Activated CD8-positive, alpha-beta memory T cell treated with anti-CD3 and anti-CD28 coated beads for 1 hour (primary cell): ENCODE data around the gene SPINK2.

Experiments
- DNase-seq, 2 donors: peaks; one replicate each; pipeline ENCODE4 v3.0.0-alpha.2; 2020; ENCODE audit warnings: low read depth in 1 of 2; ENCODE audit errors: extremely low read depth in 1 of 2

SPINK2 gene

GRCh38 chr4:56799824-56800756 is 21.4 kb downstream of the SPINK2 start:
- peak; percentile 60 to 62 for DNase-seq

GRCh38 chr4:56799161-56799759 is 22.2 kb downstream of the SPINK2 start:
- DNase-seq, result no peak

- DNase-seq, result no peak
These were observed 25.3 kb downstream of the SPINK2 start for GRCh38 chr4:56796211-56796610.

- no peak for DNase-seq
These were observed 30.2 kb downstream of the SPINK2 start for GRCh38 chr4:56791316-56791715.

GRCh38 chr4:56790691-56791091 is 30.8 kb downstream of the SPINK2 start:
- DNase-seq, result no peak

- DNase-seq, result no peak
These were observed 33.4 kb downstream of the SPINK2 start for GRCh38 chr4:56788081-56788480.

GRCh38 chr4:56787380-56787779 is 34.1 kb downstream of the SPINK2 start:
- DNase-seq, result no peak

- no peak for DNase-seq
These were observed 34.5 kb downstream of the SPINK2 start for GRCh38 chr4:56786955-56787354.

- no peak for DNase-seq
These were observed 37.5 kb downstream of the SPINK2 start for GRCh38 chr4:56783986-56784385.

- DNase-seq, result no peak
These were observed 39.5 kb downstream of the SPINK2 start for GRCh38 chr4:56782019-56782418.

GRCh38 chr4:56773346-56773745 is 48.2 kb downstream of the SPINK2 start:
- no peak for DNase-seq

GRCh38 chr4:56772134-56772533 is 49.4 kb downstream of the SPINK2 start:
- DNase-seq, result no peak

GRCh38 chr4:56768763-56769162 is 52.7 kb downstream of the SPINK2 start:
- no peak for DNase-seq

- DNase-seq, result no peak
These were observed 53.2 kb downstream of the SPINK2 start for GRCh38 chr4:56768316-56768715.

GRCh38 chr4:56767567-56767966 is 53.9 kb downstream of the SPINK2 start:
- DNase-seq, result no peak

- no peak for DNase-seq
These were observed 56.7 kb downstream of the SPINK2 start for GRCh38 chr4:56764775-56765174.

GRCh38 chr4:56764223-56764622 is 57.3 kb downstream of the SPINK2 start:
- no peak for DNase-seq

GRCh38 chr4:56762484-56763250 is 58.8 kb downstream of the SPINK2 start:
- no peak for DNase-seq

- DNase-seq, result no peak
These were observed 61.3 kb downstream of the SPINK2 start for GRCh38 chr4:56760183-56760582.
